H54 (cell line): ENCODE data around the gene UNC5C.

Source experiments
- DNase-seq: peaks from one replicate; pipeline ENCODE4 v3.0.0; 2011; ENCODE audit warnings: low spot score, mixed read lengths; ENCODE audit not compliant: insufficient read length
- FAIRE-seq: peaks from 3 replicates; lab custom pipeline; 2011; peaks lifted over from hg19 to GRCh38; lab: Jason Lieb, UNC
- POLR2A ChIP-seq: IDR thresholded peaks from 2 replicates; pipeline ENCODE4 v1.6.1; 2011; ENCODE audit warnings: low read depth, mild to moderate bottlenecking, low read length

Gene UNC5C

GRCh38 chr4:95439896-95440295 is 108.9 kb downstream of the UNC5C start:
- DNase-seq = no peak
- FAIRE-seq = no peak
- TF ChIP-seq POLR2A = no peak

- no peak for TF ChIP-seq POLR2A
- DNase-seq = no peak
- FAIRE-seq = no peak
Measured at GRCh38 chr4:95439071-95439470, 109.7 kb downstream of the UNC5C start.

- no peak for TF ChIP-seq POLR2A
- DNase-seq (no peak), FAIRE-seq (no peak)
Measured at GRCh38 chr4:95432466-95432865, 116.3 kb downstream of the UNC5C start.

GRCh38 chr4:95431678-95432077 is 117.1 kb downstream of the UNC5C start:
- no peak for FAIRE-seq
- no peak for TF ChIP-seq POLR2A
- DNase-seq = no peak

- DNase-seq (no peak), FAIRE-seq (no peak)
- no peak for TF ChIP-seq POLR2A
Measured at GRCh38 chr4:95429416-95429815, 119.4 kb downstream of the UNC5C start.

GRCh38 chr4:95428291-95429070 is 120.3 kb downstream of the UNC5C start:
- no peak for TF ChIP-seq POLR2A
- no peak for FAIRE-seq

GRCh38 chr4:95426455-95426854 is 122.3 kb downstream of the UNC5C start:
- no peak for TF ChIP-seq POLR2A
- no peak for DNase-seq
- no peak for FAIRE-seq

More at GRCh38 chr4:95428291-95429070, 120.3 kb downstream of the UNC5C start:
- no peak for DNase-seq

- no peak for TF ChIP-seq POLR2A
- DNase-seq (no peak), FAIRE-seq (no peak)
Measured at GRCh38 chr4:95422436-95422835, 126.3 kb downstream of the UNC5C start.

GRCh38 chr4:95421869-95422268 is 126.9 kb downstream of the UNC5C start:
- DNase-seq (no peak), FAIRE-seq (no peak)
- no peak for TF ChIP-seq POLR2A

GRCh38 chr4:95417531-95417930 is 131.2 kb downstream of the UNC5C start:
- TF ChIP-seq POLR2A = no peak
- FAIRE-seq = no peak
- DNase-seq = no peak

GRCh38 chr4:95415346-95415771 is 133.4 kb downstream of the UNC5C start:
- no peak for TF ChIP-seq POLR2A
- FAIRE-seq (no peak), DNase-seq (no peak)

GRCh38 chr4:95411371-95412088 is 137.2 kb downstream of the UNC5C start:
- no peak for DNase-seq
- FAIRE-seq = no peak
- no peak for TF ChIP-seq POLR2A

GRCh38 chr4:95410387-95410977 is 138.3 kb downstream of the UNC5C start:
- DNase-seq = no peak
- FAIRE-seq = no peak
- TF ChIP-seq POLR2A = no peak

GRCh38 chr4:95409750-95410149 is 139.0 kb downstream of the UNC5C start:
- no peak for DNase-seq
- FAIRE-seq = no peak
- no peak for TF ChIP-seq POLR2A
